CD8-positive, alpha-beta memory T cell (primary cell): Measurements from ENCODE around the gene SORCS1. TPM values are rescaled to one million over a fixed set of nuclear protein-coding genes. Genes with fewer than 3 reads are reported as not detected.

ENCODE experiments used
- CTCF ChIA-PET: fragments of 350-600 bp; sonication (Branson Sonifier 250); formaldehyde crosslinking; loops from one replicate; lab custom pipeline; 2021; ENCODE audit warnings: antibody characterized with exemption; lab: Charles Lee
- POLR2A ChIA-PET: fragments of 350-600 bp; sonication (Branson Sonifier 250); formaldehyde crosslinking; loops from one replicate; lab custom pipeline; 2021; ENCODE audit warnings: antibody characterized with exemption; lab: Charles Lee
- DNase-seq, 5 donors: peaks; one replicate each; pipeline versions ENCODE4 v3.0.0 to v3.0.0-alpha.2; 2020 to 2022; ENCODE audit warnings: mixed read lengths in 1 of 5
- H3K27ac ChIP-seq: one replicate; pipeline ENCODE4 v1.7.0; 2013; ENCODE audit warnings: low read depth, mild to moderate bottlenecking, low read length, moderate library complexity
- H3K27me3 ChIP-seq: 2 replicates; pipeline ENCODE4 v1.7.0; 2013; ENCODE audit warnings: low read length, mild to moderate bottlenecking; ENCODE audit not compliant: insufficient read depth, poor library complexity, severe bottlenecking
- H3K36me3 ChIP-seq: 2 replicates; pipeline ENCODE4 v1.7.0; 2013; ENCODE audit warnings: mild to moderate bottlenecking, low read length, moderate library complexity; ENCODE audit not compliant: insufficient read depth
- H3K4me1 ChIP-seq: 2 replicates; pipeline ENCODE4 v1.7.0; 2013; ENCODE audit warnings: mild to moderate bottlenecking, low read length, moderate library complexity; ENCODE audit not compliant: insufficient read depth
- H3K4me3 ChIP-seq: 2 replicates; pipeline ENCODE4 v1.7.0; 2013; ENCODE audit warnings: mild to moderate bottlenecking, low read length
- H3K9me3 ChIP-seq: 2 replicates; pipeline ENCODE4 v1.7.0; 2013; ENCODE audit warnings: mild to moderate bottlenecking, low read length
- H3K27ac Mint-ChIP-seq, 8 donors: one replicate each; pipeline ENCODE4 v1.8.0; 2020 to 2021; ENCODE audit warnings: mixed read lengths in 8 of 8, mild to moderate bottlenecking in 6 of 8, inconsistent platforms in 3 of 8, moderate library complexity in 3 of 8
- H3K27me3 Mint-ChIP-seq, 2 donors: one replicate each; pipeline ENCODE4 v1.8.0; 2020 to 2021; ENCODE audit warnings: mixed read lengths in 2 of 2, mild to moderate bottlenecking in 1 of 2, moderate library complexity in 1 of 2
- H3K36me3 Mint-ChIP-seq, 3 donors: one replicate each; pipeline ENCODE4 v1.8.0; 2020 to 2021; ENCODE audit warnings: mixed read lengths in 3 of 3, inconsistent platforms in 1 of 3, mild to moderate bottlenecking in 1 of 3
- H3K4me1 Mint-ChIP-seq, 3 donors: one replicate each; pipeline ENCODE4 v1.8.0; 2020 to 2021; ENCODE audit warnings: mixed read lengths in 3 of 3, inconsistent platforms in 1 of 3, mild to moderate bottlenecking in 1 of 3
- H3K4me3 Mint-ChIP-seq, 7 donors: one replicate each; pipeline ENCODE4 v1.8.0; 2020 to 2021; ENCODE audit warnings: mixed read lengths in 7 of 7, mild to moderate bottlenecking in 6 of 7, moderate library complexity in 4 of 7, inconsistent platforms in 2 of 7
- H3K9me3 Mint-ChIP-seq, 5 donors: one replicate each; pipeline ENCODE4 v1.8.0; 2020 to 2022; ENCODE audit warnings: mixed read lengths in 5 of 5, mild to moderate bottlenecking in 3 of 5, moderate library complexity in 2 of 5, inconsistent platforms in 1 of 5
- polyA plus RNA-seq: library from polyadenylated mRNA; unstranded; fragments of 300-500 nt; fragmentation: Illumina TruSeq; gene quantifications from one replicate; pipeline ENCODE4 v1.2.3, GENCODE V29; 2021
- total RNA-seq, 2 experiments: library from RNA; stranded (reverse); gene quantifications; one replicate each; pipeline ENCODE4 v1.2.3, GENCODE V29; 2021

SORCS1 gene
- total and polyA plus RNA-seq, 3 experiments from 2014 or later: not detected

DNA sequence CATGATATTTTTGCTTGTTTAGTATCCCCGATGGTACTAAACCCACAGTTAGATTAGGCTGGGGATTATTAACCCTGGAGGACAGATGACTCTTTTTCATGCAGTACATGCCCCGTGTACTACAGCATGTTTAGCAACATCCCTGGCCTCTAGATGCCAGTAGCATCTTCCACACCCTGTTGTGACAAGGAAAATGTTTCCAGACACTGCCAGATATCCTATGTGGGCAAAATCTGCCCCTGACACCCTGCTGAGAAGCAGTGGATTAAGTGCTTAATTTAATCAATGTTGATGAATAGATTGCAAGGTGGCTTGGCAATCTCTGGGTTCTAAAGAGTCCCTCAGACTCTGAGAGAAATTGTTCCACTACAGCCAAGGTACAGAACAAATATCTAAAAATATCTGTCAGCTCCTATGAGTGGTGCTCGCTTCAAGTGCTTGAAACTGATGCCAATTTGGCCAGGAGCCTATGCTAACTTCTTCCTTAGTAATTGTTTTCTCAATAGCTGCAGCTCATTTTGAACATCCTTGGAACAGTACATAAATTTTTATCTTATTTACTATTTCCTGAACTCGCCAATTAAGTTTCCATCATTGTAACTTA is 247.0 kb downstream of the SORCS1 start:
- CTCF ChIA-PET: no interaction called here
- no peak overlapping the region for H3K4me3 Mint-ChIP-seq
- no peak for DNase-seq
- H3K9me3 Mint-ChIP-seq: peaks cover 3 to 19% (median 6%) of the 10 kb centered on the region in 5 donors
- no peaks in the 10 kb centered on the region for H3K4me1 Mint-ChIP-seq
- Histone ChIP-seq H3K4me1 (no peaks in the 10 kb centered on the region), H3K27ac (no peak overlapping the region), H3K9me3 (no peaks in the 10 kb centered on the region), H3K36me3 (no peaks in the 10 kb centered on the region), H3K4me3 (no peak overlapping the region), H3K27me3 (no peaks in the 10 kb centered on the region)
- POLR2A ChIA-PET: no interaction called here
- no peak overlapping the region for H3K27ac Mint-ChIP-seq
- no peaks in the 10 kb centered on the region for H3K36me3 Mint-ChIP-seq
- no peaks in the 10 kb centered on the region for H3K27me3 Mint-ChIP-seq

DNA sequence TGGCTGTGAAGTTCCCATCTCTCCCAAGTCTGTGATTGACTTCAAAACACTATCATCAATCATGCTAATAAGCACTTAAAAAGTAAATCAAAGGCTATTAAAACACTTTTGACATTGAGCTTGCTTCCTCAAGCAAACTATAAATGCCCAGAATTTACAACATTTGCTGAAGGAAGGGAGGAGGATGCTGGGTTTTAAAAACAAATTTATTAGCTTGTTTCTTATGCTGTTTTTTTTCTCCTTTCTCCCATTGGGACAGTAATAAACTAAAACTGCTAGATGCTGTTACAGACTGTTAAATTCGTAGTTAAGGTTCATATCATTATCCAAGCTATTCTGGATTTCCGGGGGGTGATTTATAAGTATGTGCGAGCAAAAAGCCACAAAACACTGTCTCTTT is 250.5 kb downstream of the SORCS1 start:
- Mint-ChIP-seq H3K27ac (no peak overlapping the region), H3K9me3 (peaks cover 0 to 12% (median 6%) of the 10 kb centered on the region in 5 donors), H3K4me1 (no peaks in the 10 kb centered on the region), H3K36me3 (no peaks in the 10 kb centered on the region), H3K4me3 (no peak overlapping the region), H3K27me3 (no peaks in the 10 kb centered on the region)
- Histone ChIP-seq H3K27ac (no peak overlapping the region), H3K36me3 (no peaks in the 10 kb centered on the region), H3K27me3 (no peaks in the 10 kb centered on the region), H3K4me3 (no peak overlapping the region), H3K4me1 (no peaks in the 10 kb centered on the region), H3K9me3 (no peaks in the 10 kb centered on the region)
- no peak for DNase-seq
- CTCF ChIA-PET: no interaction called here
- POLR2A ChIA-PET: no interaction called here

- H3K36me3 Mint-ChIP-seq: no peaks in the 10 kb centered on the region
- H3K27ac ChIP-seq: no peak overlapping the region
- no peak overlapping the region for H3K27ac Mint-ChIP-seq
- no peaks in the 10 kb centered on the region for H3K36me3 ChIP-seq
- peaks cover 0 to 12% (median 6%) of the 10 kb centered on the region in 5 donors for H3K9me3 Mint-ChIP-seq
- no peaks in the 10 kb centered on the region for H3K9me3 ChIP-seq
- H3K27me3 ChIP-seq: no peaks in the 10 kb centered on the region
- DNase-seq: no peak
- H3K4me3 ChIP-seq: no peak overlapping the region
- no peaks in the 10 kb centered on the region for H3K27me3 Mint-ChIP-seq
- H3K4me1 ChIP-seq: no peaks in the 10 kb centered on the region
- ChIA-PET CTCF (no interaction called here), POLR2A (no interaction called here)
- no peak overlapping the region for H3K4me3 Mint-ChIP-seq
- H3K4me1 Mint-ChIP-seq: no peaks in the 10 kb centered on the region
Measured at GRCh38 chr10:106913348-106913747, 251.2 kb downstream of the SORCS1 start.

GRCh38 chr10:106911096-106911495 is 253.4 kb downstream of the SORCS1 start:
- Histone ChIP-seq H3K27ac (no peak overlapping the region), H3K36me3 (no peaks in the 10 kb centered on the region), H3K27me3 (no peaks in the 10 kb centered on the region), H3K4me3 (no peak overlapping the region), H3K9me3 (no peaks in the 10 kb centered on the region), H3K4me1 (no peaks in the 10 kb centered on the region)
- POLR2A ChIA-PET: no interaction called here
- Mint-ChIP-seq H3K9me3 (peaks cover 0 to 7% (median 4%) of the 10 kb centered on the region in 5 donors), H3K36me3 (no peaks in the 10 kb centered on the region), H3K27me3 (no peaks in the 10 kb centered on the region), H3K4me3 (no peak overlapping the region), H3K4me1 (no peaks in the 10 kb centered on the region), H3K27ac (no peak overlapping the region)
- DNase-seq: no peak
- CTCF ChIA-PET: no interaction called here

GRCh38 chr10:106910666-106911065 is 253.8 kb downstream of the SORCS1 start:
- no peaks in the 10 kb centered on the region for H3K36me3 ChIP-seq
- no peak overlapping the region for H3K4me3 ChIP-seq
- Mint-ChIP-seq H3K4me1 (no peaks in the 10 kb centered on the region), H3K36me3 (no peaks in the 10 kb centered on the region), H3K9me3 (peaks cover 0 to 7% (median 4%) of the 10 kb centered on the region in 5 donors), H3K4me3 (no peak overlapping the region), H3K27ac (no peak overlapping the region), H3K27me3 (no peaks in the 10 kb centered on the region)
- H3K9me3 ChIP-seq: no peaks in the 10 kb centered on the region
- H3K4me1 ChIP-seq: no peaks in the 10 kb centered on the region
- no peak overlapping the region for H3K27ac ChIP-seq
- DNase-seq: no peak
- ChIA-PET POLR2A (no interaction called here), CTCF (no interaction called here)
- no peaks in the 10 kb centered on the region for H3K27me3 ChIP-seq

GRCh38 chr10:106908225-106908624 is 256.3 kb downstream of the SORCS1 start:
- Mint-ChIP-seq H3K27me3 (no peaks in the 10 kb centered on the region), H3K36me3 (no peaks in the 10 kb centered on the region), H3K4me1 (no peaks in the 10 kb centered on the region), H3K27ac (no peak overlapping the region), H3K4me3 (no peak overlapping the region), H3K9me3 (peaks cover 0 to 4% (median 0%) of the 10 kb centered on the region in 5 donors)
- Histone ChIP-seq H3K4me3 (no peak overlapping the region), H3K27ac (no peak overlapping the region), H3K4me1 (no peaks in the 10 kb centered on the region), H3K9me3 (no peaks in the 10 kb centered on the region), H3K36me3 (no peaks in the 10 kb centered on the region), H3K27me3 (no peaks in the 10 kb centered on the region)
- CTCF ChIA-PET: no interaction called here
- POLR2A ChIA-PET: no interaction called here
- DNase-seq: no peak

DNA sequence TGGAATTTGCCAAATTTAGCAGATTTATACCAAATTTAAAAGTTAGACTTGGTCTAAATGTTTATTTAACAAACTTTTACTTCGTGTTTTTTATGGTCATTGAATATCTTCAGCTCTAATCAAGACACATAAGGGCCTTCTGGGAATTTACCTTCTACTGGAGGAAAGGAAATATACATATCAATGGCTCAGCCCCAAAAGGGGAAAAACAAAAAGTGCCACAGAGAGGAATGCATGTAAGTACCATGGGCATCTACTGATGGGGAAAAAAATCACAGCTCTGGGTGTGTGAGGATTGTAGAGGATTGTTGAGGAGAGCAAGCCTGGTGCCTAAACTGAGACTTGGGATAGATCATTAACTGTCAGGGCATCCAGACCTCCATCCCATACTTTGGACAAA is 260.3 kb downstream of the SORCS1 start:
- H3K9me3 ChIP-seq: no peaks in the 10 kb centered on the region
- H3K27me3 ChIP-seq: no peaks in the 10 kb centered on the region
- no peaks in the 10 kb centered on the region for H3K4me1 ChIP-seq
- ChIA-PET CTCF (no interaction called here), POLR2A (no interaction called here)
- no peak overlapping the region for H3K4me3 ChIP-seq
- no peaks in the 10 kb centered on the region for H3K36me3 Mint-ChIP-seq
- no peak overlapping the region for H3K27ac Mint-ChIP-seq
- no peaks in the 10 kb centered on the region for H3K36me3 ChIP-seq
- no peak for DNase-seq
- H3K27ac ChIP-seq: no peak overlapping the region
- no peaks in the 10 kb centered on the region for H3K4me1 Mint-ChIP-seq
- no peak overlapping the region for H3K4me3 Mint-ChIP-seq
- H3K9me3 Mint-ChIP-seq: peaks cover 0 to 6% (median 0%) of the 10 kb centered on the region in 5 donors
- H3K27me3 Mint-ChIP-seq: no peaks in the 10 kb centered on the region

GRCh38 chr10:106903180-106903579 is 261.3 kb downstream of the SORCS1 start:
- no peak for DNase-seq
- no peak overlapping the region for H3K27ac ChIP-seq

More at GRCh38 chr10:106903180-106903579, 261.3 kb downstream of the SORCS1 start:
- no peaks in the 10 kb centered on the region for H3K27me3 Mint-ChIP-seq
- H3K4me1 ChIP-seq: no peaks in the 10 kb centered on the region
- H3K27ac Mint-ChIP-seq: no peak overlapping the region
- no peaks in the 10 kb centered on the region for H3K36me3 ChIP-seq
- no peaks in the 10 kb centered on the region for H3K36me3 Mint-ChIP-seq
- no peak overlapping the region for H3K4me3 Mint-ChIP-seq
- no peaks in the 10 kb centered on the region for H3K9me3 ChIP-seq
- peaks cover 0 to 6% (median 3%) of the 10 kb centered on the region in 5 donors for H3K9me3 Mint-ChIP-seq
- ChIA-PET CTCF (no interaction called here), POLR2A (no interaction called here)
- no peaks in the 10 kb centered on the region for H3K27me3 ChIP-seq
- no peak overlapping the region for H3K4me3 ChIP-seq
- no peaks in the 10 kb centered on the region for H3K4me1 Mint-ChIP-seq
